GM12878 (cell line): Measurements from ENCODE around the gene MSH3. TPM values are rescaled to one million over a fixed set of nuclear protein-coding genes. Genes with fewer than 3 reads are reported as not detected.
A peak's percentile ranks its signal among the peaks of the same experiment; 100 is the strongest.

Source experiments
- ASH2L ChIP-seq: fragments of 300-600, 200-600 bp; sonication (generic); IDR thresholded peaks from 2 replicates; pipeline ENCODE4 v1.6.1; 2017; ENCODE audit warnings: low read depth, mild to moderate bottlenecking, borderline replicate concordance
- CBX5 ChIP-seq: sonication (generic); IDR thresholded peaks from 2 replicates; pipeline ENCODE4 v1.6.1; 2016; ENCODE audit warnings: low read depth, moderate library complexity, mild to moderate bottlenecking, inconsistent platforms
- CREB1 ChIP-seq: IDR thresholded peaks from 2 replicates; pipeline ENCODE4 v1.6.1; 2012; ENCODE audit warnings: low read depth, mild to moderate bottlenecking, inconsistent platforms
- DPF2 ChIP-seq: fragments of 450-650 bp; IDR thresholded peaks from 2 replicates; pipeline ENCODE4 v1.6.1; 2017; ENCODE audit warnings: mild to moderate bottlenecking
- ETV6 ChIP-seq, 2 experiments: fragments of 450-650 bp in 1 of 2; IDR thresholded peaks in 1 of 2; conservative IDR thresholded peaks in 1 of 2; 2 replicates each; pipeline ENCODE4 v1.6.1; 2014; ENCODE audit warnings: antibody characterized with exemption in 1 of 2, borderline replicate concordance in 1 of 2, low read depth in 1 of 2, mild to moderate bottlenecking in 1 of 2, moderate library complexity in 1 of 2
- GABPA ChIP-seq: IDR thresholded peaks from 2 replicates; pipeline ENCODE4 v1.6.1; 2014; ENCODE audit warnings: antibody characterized with exemption, low read depth, mild to moderate bottlenecking, inconsistent platforms
- GATAD2B ChIP-seq: fragments of 450-650 bp; conservative IDR thresholded peaks from 2 replicates; pipeline ENCODE4 v1.6.1; 2017; ENCODE audit warnings: low read depth, mild to moderate bottlenecking, moderate library complexity
- IKZF2 ChIP-seq, 2 experiments: fragments of 450-650 bp; IDR thresholded peaks; 2 replicates each; pipeline ENCODE4 v1.6.1; 2017; ENCODE audit warnings: mild to moderate bottlenecking in 2 of 2, moderate library complexity in 2 of 2
- JUNB ChIP-seq: IDR thresholded peaks from 2 replicates; pipeline ENCODE4 v1.6.1; 2016; ENCODE audit warnings: antibody characterized with exemption, mild to moderate bottlenecking
- MEF2A ChIP-seq: IDR thresholded peaks from 2 replicates; pipeline ENCODE4 v1.6.1; 2011; ENCODE audit warnings: low read depth, mild to moderate bottlenecking, low read length, moderate library complexity; ENCODE audit not compliant: insufficient read depth
- MTA3 ChIP-seq: IDR thresholded peaks from 2 replicates; pipeline ENCODE4 v1.6.1; 2012; ENCODE audit warnings: low read length, inconsistent platforms, borderline replicate concordance
- SMAD5 ChIP-seq: IDR thresholded peaks from 2 replicates; pipeline ENCODE4 v1.6.1; 2016; ENCODE audit warnings: antibody characterized with exemption, low read depth
- STAT1 ChIP-seq: fragments of 450-650 bp; conservative IDR thresholded peaks from 2 replicates; pipeline ENCODE4 v1.6.1; 2014; ENCODE audit warnings: antibody characterized with exemption, mild to moderate bottlenecking
- SUPT20H ChIP-seq: IDR thresholded peaks from 2 replicates; pipeline ENCODE4 v1.6.1; 2011; ENCODE audit warnings: low read depth, mild to moderate bottlenecking, low read length, moderate library complexity, borderline replicate concordance; ENCODE audit not compliant: control insufficient read depth
- SUZ12 ChIP-seq: fragments of 200-600 bp; sonication (generic); IDR thresholded peaks from one replicate; pipeline ENCODE4 v1.6.1; 2018; ENCODE audit warnings: antibody characterized with exemption, mild to moderate bottlenecking; ENCODE audit not compliant: unreplicated experiment
- TAF1 ChIP-seq: IDR thresholded peaks from 2 replicates; pipeline ENCODE4 v1.6.1; 2011; ENCODE audit warnings: mild to moderate bottlenecking, low read depth, low read length, borderline replicate concordance
- TBL1XR1 ChIP-seq: IDR thresholded peaks from 2 replicates; pipeline ENCODE4 v1.6.1; 2012; ENCODE audit warnings: low read depth, low read length, improper control_type of control experiment
- ZNF207 ChIP-seq: fragments of 450-650 bp; IDR thresholded peaks from 2 replicates; pipeline ENCODE4 v1.6.1; 2014; ENCODE audit warnings: antibody characterized with exemption, mild to moderate bottlenecking, borderline replicate concordance
- ZNF274 ChIP-seq: IDR thresholded peaks from one replicate; pipeline ENCODE4 v1.8.0; 2011; ENCODE audit not compliant: insufficient read length, insufficient read depth
- ZZZ3 ChIP-seq: IDR thresholded peaks from 2 replicates; pipeline ENCODE4 v1.6.1; 2011; ENCODE audit warnings: low read depth; ENCODE audit not compliant: control insufficient read depth, insufficient read length
- polyA plus RNA-seq, 11 experiments: library from polyadenylated mRNA; depleted of rRNA in 4 of 11; unstranded in 6 of 11; stranded (reverse) in 5 of 11; fragments of >200 nt; fragmentation: Nextera tagmentation in 4 of 11; fragmentation: Illumina TruSeq in 1 of 11; extraction: Ambion mirVana in 4 of 11; extraction: Trizol in 1 of 11; gene quantifications; 1 replicate in 1 of 11; 2 replicates in 10 of 11; pipeline versions ENCODE4 v1.2.1 to v1.2.3, GENCODE V29; 2011 to 2016; ENCODE audit warnings: inconsistent platforms in 2 of 11, missing spikeins in 2 of 11, low read depth in 1 of 11
- total RNA-seq, 4 experiments: library from RNA; depleted of rRNA in 3 of 4; stranded (reverse); fragments of >200 nt in 3 of 4; fragmentation: Illumina TruSeq in 1 of 4; extraction: Trizol in 1 of 4; gene quantifications; 2 replicates each; pipeline versions ENCODE4 v1.2.1 to v1.2.3, GENCODE V29; 2013 to 2021
- TF ChIP-seq, protein P1 (sequence below): fragments of 450-650 bp; IDR thresholded peaks from 2 replicates; pipeline ENCODE4 v1.6.1; 2016; ENCODE audit warnings: mild to moderate bottlenecking
- TF ChIP-seq, protein P2 (sequence below): fragments of 450-650 bp; formaldehyde crosslinking; IDR thresholded peaks from 2 replicates; pipeline ENCODE4 v1.4.0; 2020; ENCODE audit warnings: mild to moderate bottlenecking, moderate library complexity
- TF ChIP-seq, protein P3 (sequence below): fragments of 450-650 bp; IDR thresholded peaks from 2 replicates; pipeline ENCODE4 v1.6.1; 2014; ENCODE audit warnings: mild to moderate bottlenecking
- TF ChIP-seq, protein P4 (sequence below): fragments of 450-650 bp; IDR thresholded peaks from 2 replicates; pipeline ENCODE4 v1.6.1; 2018; ENCODE audit warnings: mild to moderate bottlenecking, low read depth, moderate library complexity; ENCODE audit not compliant: partially characterized antibody

Gene MSH3
- total and polyA plus RNA-seq, 10 of the 15 experiments (the other 5 are each of a cell fraction or from before 2014, with no cell fraction given): 4.7 to 17.5 (median 12.2) TPM

DNA sequence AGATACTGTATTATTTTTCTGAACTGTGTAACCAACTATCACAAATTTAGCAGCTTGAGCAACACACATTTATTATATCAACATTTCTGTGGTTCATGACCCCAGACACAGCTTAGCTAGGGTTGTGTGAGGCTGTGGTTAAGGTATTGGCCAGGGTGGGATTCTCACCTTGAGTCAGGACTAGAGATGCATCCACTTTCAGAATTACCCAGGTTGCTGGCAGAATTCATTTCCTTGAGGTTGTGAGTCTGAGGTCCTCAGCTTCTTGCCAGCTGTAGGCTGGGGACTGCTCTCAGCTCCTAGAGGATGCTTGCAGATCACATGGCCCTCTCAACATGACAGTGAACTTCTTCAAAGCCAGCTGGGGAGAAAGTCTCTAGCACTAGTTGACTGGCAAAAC is 183.2 kb downstream of the MSH3 start (continued):
- TF ChIP-seq CREB1: peak; percentile 17; the same call in 1 of the 2 replicates
- 0 out of 2 replicates have a peak, but pooled peaks have one; percentile 27 for TF ChIP-seq CBX5
- no peak for TF ChIP-seq SUZ12
- peak in 1 of 2 experiments; percentile 25; a peak in 1 of 4 replicates for TF ChIP-seq ETV6 (conservative IDR thresholded peaks at IDR 0.05 in 1 of 2, IDR thresholded peaks at IDR 0.05 in 1 of 2; ENCODE audit: borderline replicate concordance in 1 of 2, low read depth in 1 of 2)
- TF ChIP-seq ZZZ3: no peak
- no peak for TF ChIP-seq ZNF274
- TF ChIP-seq DPF2: peak; percentile 36; the same call in 1 of the 2 replicates
- TF ChIP-seq JUNB: peak; percentile 84
- TF ChIP-seq IKZF2 (IDR thresholded peaks at IDR 0.05): 0 out of 4 replicates have a peak, but pooled peaks have one; percentile 12 to 23
- TF ChIP-seq, protein P1, sequence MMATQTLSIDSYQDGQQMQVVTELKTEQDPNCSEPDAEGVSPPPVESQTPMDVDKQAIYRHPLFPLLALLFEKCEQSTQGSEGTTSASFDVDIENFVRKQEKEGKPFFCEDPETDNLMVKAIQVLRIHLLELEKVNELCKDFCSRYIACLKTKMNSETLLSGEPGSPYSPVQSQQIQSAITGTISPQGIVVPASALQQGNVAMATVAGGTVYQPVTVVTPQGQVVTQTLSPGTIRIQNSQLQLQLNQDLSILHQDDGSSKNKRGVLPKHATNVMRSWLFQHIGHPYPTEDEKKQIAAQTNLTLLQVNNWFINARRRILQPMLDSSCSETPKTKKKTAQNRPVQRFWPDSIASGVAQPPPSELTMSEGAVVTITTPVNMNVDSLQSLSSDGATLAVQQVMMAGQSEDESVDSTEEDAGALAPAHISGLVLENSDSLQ: no peak
- TF ChIP-seq, protein P2, sequence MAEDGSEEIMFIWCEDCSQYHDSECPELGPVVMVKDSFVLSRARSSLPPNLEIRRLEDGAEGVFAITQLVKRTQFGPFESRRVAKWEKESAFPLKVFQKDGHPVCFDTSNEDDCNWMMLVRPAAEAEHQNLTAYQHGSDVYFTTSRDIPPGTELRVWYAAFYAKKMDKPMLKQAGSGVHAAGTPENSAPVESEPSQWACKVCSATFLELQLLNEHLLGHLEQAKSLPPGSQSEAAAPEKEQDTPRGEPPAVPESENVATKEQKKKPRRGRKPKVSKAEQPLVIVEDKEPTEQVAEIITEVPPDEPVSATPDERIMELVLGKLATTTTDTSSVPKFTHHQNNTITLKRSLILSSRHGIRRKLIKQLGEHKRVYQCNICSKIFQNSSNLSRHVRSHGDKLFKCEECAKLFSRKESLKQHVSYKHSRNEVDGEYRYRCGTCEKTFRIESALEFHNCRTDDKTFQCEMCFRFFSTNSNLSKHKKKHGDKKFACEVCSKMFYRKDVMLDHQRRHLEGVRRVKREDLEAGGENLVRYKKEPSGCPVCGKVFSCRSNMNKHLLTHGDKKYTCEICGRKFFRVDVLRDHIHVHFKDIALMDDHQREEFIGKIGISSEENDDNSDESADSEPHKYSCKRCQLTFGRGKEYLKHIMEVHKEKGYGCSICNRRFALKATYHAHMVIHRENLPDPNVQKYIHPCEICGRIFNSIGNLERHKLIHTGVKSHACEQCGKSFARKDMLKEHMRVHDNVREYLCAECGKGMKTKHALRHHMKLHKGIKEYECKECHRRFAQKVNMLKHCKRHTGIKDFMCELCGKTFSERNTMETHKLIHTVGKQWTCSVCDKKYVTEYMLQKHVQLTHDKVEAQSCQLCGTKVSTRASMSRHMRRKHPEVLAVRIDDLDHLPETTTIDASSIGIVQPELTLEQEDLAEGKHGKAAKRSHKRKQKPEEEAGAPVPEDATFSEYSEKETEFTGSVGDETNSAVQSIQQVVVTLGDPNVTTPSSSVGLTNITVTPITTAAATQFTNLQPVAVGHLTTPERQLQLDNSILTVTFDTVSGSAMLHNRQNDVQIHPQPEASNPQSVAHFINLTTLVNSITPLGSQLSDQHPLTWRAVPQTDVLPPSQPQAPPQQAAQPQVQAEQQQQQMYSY: no peak
- no peak for TF ChIP-seq ZNF207
- TF ChIP-seq ASH2L: no peak
- no peak for TF ChIP-seq TAF1
- TF ChIP-seq MEF2A: no peak
- TF ChIP-seq, protein P3, sequence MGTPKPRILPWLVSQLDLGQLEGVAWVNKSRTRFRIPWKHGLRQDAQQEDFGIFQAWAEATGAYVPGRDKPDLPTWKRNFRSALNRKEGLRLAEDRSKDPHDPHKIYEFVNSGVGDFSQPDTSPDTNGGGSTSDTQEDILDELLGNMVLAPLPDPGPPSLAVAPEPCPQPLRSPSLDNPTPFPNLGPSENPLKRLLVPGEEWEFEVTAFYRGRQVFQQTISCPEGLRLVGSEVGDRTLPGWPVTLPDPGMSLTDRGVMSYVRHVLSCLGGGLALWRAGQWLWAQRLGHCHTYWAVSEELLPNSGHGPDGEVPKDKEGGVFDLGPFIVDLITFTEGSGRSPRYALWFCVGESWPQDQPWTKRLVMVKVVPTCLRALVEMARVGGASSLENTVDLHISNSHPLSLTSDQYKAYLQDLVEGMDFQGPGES: no peak
- no peak for TF ChIP-seq SUPT20H
- TF ChIP-seq TBL1XR1: no peak
- TF ChIP-seq MTA3: peak; percentile 70; the same call in 1 of the 2 replicates
- TF ChIP-seq GABPA: 0 out of 2 replicates have a peak, but pooled peaks have one; percentile 13
- no peak for TF ChIP-seq STAT1
- TF ChIP-seq, protein P4, sequence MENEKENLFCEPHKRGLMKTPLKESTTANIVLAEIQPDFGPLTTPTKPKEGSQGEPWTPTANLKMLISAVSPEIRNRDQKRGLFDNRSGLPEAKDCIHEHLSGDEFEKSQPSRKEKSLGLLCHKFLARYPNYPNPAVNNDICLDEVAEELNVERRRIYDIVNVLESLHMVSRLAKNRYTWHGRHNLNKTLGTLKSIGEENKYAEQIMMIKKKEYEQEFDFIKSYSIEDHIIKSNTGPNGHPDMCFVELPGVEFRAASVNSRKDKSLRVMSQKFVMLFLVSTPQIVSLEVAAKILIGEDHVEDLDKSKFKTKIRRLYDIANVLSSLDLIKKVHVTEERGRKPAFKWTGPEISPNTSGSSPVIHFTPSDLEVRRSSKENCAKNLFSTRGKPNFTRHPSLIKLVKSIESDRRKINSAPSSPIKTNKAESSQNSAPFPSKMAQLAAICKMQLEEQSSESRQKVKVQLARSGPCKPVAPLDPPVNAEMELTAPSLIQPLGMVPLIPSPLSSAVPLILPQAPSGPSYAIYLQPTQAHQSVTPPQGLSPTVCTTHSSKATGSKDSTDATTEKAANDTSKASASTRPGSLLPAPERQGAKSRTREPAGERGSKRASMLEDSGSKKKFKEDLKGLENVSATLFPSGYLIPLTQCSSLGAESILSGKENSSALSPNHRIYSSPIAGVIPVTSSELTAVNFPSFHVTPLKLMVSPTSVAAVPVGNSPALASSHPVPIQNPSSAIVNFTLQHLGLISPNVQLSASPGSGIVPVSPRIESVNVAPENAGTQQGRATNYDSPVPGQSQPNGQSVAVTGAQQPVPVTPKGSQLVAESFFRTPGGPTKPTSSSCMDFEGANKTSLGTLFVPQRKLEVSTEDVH: no peak
- no peak for TF ChIP-seq GATAD2B
- no peak for TF ChIP-seq SMAD5
